ENCODE measurements around the gene HOXA3.

DNA sequence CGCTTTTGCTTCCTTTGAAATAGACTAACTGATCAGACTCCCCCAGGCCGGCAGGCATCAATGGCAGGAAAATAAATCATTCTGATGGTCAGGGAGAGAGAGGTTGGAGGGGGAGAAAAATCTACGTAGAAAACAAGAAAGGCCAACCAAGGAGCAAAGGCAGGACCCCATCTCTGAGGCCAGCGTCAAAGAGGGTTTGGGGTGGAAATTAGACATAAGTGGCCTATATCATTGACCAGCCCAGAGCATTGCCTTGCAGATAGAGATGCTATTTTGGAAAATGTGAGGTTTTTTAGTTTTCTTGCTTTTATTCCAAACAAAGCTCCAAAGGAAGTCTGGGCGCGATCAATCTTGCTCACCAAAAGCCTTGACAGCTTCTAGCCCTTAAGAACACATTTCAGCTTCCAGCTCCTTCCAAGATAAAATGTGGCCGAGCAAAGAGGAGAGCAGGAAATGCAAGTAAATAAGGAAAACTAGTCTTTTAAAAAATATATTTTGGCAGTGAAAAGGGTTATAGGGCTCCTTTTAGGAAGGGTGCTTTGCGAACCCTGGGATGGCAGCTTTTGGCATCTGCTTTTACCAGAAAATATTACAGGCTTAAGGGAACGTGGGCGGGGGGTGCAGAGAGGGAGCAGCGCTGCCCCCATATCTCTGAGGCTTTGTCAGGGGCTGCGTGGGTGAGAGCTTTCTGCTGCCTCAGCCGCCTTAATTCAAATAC is 47.9 kb downstream of the HOXA3 start:
- TF ChIP-seq, protein P1, sequence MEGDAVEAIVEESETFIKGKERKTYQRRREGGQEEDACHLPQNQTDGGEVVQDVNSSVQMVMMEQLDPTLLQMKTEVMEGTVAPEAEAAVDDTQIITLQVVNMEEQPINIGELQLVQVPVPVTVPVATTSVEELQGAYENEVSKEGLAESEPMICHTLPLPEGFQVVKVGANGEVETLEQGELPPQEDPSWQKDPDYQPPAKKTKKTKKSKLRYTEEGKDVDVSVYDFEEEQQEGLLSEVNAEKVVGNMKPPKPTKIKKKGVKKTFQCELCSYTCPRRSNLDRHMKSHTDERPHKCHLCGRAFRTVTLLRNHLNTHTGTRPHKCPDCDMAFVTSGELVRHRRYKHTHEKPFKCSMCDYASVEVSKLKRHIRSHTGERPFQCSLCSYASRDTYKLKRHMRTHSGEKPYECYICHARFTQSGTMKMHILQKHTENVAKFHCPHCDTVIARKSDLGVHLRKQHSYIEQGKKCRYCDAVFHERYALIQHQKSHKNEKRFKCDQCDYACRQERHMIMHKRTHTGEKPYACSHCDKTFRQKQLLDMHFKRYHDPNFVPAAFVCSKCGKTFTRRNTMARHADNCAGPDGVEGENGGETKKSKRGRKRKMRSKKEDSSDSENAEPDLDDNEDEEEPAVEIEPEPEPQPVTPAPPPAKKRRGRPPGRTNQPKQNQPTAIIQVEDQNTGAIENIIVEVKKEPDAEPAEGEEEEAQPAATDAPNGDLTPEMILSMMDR (IDR thresholded peaks at IDR 0.05): no peak
- TF ChIP-seq EZH2phosphoT487 (IDR thresholded peaks at IDR 0.05): no peak

All from neural progenitor cell (in vitro differentiated cells).